NCI-H82 (cell line): Measurements from ENCODE around the gene NAT10.
"Not testable (repeated sequence)": the region's sequence is repeated elsewhere in the genome, so short reads cannot be mapped to it uniquely, and the experiment has no call there.

Experiments used
- DNase-seq: peaks from one replicate; lab custom pipeline; 2025; lab: John Stamatoyannopoulos, UW

Gene NAT10

DNA sequence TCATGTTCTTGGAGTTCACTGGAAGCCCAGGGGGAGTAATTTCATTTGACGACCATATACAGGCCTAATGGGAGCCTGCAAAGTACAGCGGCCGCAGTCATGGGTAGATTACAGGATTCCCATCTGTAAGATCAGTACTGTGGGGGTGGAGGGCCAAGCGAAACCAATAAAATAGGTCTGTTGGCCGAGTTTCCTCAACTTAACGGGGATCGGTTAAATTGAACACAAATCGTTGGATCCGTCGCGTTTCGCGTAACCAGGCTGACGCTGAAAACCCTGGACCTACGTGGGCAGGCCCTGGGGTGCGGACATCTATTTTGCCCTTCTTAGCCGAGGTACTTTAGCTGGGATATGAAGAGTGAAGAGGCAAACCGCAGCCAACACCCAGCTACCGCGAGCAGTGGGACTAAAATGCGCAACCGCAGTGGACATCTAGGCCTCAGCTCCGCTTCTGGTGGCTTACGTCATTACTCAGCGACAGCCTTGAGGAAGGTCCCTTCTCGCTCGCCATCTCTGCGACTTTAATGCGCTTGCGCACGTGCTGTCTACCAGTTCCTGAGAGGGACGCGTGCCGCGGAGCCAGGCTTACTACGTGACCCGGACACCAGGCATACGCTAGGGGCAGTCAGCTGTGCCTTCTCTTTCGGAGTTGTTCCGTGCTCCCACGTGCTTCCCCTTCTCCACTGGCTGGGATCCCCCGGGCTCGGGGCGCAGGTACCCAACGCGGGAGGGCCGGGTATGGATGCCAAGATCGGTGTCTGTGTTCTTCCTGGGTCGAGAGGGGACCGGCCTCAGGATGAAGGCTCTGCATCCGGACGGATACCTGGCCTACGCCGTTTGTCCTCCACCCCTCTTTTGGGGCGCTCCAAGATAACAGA lies at the start of gene NAT10:
NAT10 (plus strand) TSS at position 551 of the 878 bp plus-strand sequence. CDS start 2,597 bp downstream, outside the sequence.
- peak; percentile 99 for DNase-seq

GRCh38 chr11:34056672-34057071 lies 48.8 kb upstream of the NAT10 start:
- DNase-seq, result no peak

DNA sequence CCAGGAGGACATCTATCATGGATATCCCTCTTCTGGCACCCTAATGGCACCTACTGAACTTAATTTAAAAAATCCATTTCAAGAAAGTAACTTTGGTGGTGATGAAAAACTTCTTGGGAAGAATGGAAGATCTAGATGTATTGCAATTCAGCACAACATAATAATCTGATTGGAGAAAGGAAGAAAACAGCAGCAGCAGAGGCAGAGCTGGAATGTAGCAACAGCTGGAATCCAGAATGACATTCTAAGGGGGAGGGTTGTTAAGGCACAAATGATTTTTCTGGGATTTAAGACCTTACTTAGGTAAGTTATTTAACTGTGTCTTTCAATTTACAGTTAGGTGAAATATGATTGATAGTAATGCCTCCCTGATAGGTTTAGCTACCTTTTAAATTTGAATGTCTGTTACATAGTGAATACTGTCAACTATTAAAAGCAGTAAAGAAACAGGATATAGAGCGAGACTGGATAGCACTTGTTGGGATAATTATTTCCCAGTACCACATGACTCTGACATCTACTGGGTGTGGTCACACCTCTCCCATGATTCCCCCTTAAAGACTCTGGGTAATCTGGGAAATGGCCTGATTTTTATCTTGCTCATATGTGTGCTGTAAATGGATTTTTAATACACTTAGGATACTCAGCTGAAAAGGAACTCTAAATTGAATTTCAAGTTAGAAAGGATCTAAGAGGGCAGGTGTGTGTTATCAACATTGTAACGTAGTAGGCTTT lies 42.2 kb upstream of the NAT10 start:
- no peak for DNase-seq

DNA sequence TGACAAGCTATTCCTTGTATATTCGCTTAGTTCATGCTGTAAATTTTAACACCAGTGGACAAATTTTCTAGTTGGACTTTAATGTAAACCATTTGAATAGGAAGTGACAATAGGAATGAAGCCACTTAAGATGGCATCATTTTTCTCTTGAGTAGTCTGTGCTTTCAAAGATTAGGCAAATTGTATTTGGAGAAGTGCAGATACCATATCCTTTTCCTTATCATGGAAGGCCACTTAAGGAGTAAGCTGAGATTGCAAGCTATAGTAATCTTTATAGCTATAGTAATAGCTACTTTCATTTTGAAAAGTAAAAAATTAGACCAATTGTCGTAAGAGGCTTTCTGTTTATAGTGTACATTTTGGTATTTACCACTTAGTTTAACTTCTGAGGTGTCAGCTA lies 41.1 kb upstream of the NAT10 start:
- DNase-seq, result no peak

DNA sequence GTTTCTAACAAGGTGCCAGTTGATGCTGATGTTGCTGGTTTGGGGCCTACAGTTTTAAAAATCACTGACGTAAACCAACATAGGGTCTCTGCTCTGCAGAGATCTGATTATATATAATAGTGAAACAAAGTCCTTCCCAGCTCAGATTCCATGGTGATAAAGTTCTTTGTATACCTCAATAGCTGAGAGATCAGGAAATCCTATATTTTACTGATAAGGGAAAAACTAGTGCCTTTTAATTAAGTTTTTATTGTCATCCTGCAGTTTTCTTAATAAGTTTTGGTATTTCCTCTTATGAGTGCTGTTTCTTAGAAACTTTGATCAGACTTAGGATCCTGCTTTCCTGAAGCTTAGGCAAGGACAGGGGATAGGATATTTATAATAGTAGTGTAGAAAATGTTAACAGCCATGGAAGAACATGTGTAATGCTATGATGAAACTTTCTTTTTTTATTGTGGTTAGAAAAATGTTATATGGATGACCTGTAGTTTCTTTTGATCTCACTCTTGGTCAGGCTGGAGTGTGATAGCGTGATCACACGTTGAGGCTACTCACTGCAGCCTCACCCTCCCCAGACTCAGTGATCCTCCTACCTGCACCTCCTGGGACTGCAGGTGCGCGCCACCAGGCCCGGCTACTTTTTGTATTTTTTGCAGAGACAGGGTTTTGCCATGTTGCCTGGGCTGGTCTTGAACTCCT lies 39.8 kb upstream of the NAT10 start:
- no peak for DNase-seq

DNA sequence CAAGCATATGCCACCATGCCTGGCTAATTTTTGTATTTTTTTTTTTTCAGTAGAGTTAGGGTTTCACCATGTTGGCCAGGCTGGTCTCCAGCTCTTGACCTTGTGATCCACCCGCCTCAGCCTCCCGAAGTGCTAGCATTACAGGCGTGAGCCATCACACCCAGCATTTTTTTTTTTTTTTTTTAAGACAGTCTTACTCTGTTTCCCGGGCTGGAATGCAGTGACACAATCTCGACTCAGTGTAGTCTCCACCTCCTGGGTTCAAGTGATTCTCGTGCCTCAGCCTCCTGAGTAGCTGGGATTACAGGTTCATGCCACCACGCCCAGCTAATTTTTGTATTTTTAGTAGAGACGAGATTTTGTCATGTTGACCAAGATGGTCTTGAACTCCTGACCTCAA lies 38.7 kb upstream of the NAT10 start:
- DNase-seq, result not testable (repeated sequence)

DNA sequence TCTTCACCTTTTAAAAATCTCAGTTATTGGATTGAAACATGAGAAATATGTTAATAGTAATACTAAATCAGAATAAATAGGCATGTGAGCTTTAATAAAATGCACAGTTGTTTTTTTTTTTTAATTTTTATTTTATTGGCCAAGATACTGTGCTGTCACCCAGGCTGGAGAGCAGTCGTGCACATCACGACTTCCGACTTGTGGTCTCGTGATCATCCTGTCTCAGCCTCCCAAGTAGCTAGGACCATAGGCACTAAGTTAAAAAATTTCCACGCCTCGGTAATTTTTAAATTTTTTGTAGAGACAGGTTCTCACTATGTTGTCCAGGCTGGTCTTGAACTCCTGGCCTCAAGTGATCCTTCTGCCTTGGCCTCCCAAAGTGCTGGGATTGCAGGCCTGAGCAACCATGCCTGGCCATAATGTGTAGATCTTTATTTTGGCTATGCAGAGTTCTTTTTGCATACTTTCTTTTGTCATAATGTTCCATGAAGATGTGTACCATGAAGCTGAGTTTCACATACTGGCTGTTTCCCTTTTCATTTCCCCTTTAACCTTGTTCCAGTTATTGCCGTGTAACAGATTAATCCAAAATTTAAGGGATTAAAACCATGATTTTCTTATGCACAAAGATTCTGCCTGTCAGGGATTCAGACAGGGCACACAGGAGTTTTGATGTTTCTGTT lies 37.9 kb upstream of the NAT10 start:
- DNase-seq, result no peak

- no peak for DNase-seq
Measured at GRCh38 chr11:34068111-34068510, 37.3 kb upstream of the NAT10 start.

- DNase-seq, result not testable (repeated sequence)
Measured at GRCh38 chr11:34071306-34071705, 34.1 kb upstream of the NAT10 start.

DNA sequence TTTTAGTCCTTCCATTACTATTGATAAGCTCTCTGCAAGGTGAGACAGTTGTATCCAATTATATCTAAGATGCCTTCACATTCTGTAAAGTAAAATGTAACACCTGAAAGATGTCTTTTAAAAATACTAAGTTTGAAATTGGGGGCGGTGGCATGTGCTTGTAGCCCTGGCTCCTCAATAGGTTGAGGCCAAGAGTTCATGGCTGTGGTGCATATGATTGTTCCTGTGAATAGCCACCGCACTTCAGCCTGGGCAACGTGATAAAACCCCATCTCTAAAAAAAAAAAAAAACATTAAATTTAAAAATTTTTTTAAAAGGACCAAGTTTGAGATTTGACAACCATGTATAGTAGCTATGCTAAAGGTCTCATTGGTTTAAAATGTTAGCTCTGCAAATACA lies 33.4 kb upstream of the NAT10 start:
- DNase-seq, result no peak

DNA sequence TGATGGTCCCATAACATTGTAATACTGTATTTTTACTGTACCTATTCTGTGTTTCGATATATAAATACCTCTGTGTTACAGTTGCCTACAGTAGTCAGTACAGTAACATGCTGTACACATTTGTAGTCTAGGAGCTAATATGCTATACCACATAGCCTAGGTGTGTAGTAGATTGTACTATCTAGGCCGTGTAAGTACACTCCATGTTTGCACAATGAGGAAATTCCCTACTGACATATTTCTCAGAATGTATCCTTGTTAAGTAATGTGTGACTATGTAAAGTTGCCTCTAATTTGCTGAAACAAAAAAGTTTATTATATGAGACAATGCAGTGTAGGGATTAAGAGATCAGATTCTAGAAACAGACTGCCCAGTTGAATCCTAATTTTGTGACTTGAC lies 32.6 kb upstream of the NAT10 start:
- no peak for DNase-seq

DNA sequence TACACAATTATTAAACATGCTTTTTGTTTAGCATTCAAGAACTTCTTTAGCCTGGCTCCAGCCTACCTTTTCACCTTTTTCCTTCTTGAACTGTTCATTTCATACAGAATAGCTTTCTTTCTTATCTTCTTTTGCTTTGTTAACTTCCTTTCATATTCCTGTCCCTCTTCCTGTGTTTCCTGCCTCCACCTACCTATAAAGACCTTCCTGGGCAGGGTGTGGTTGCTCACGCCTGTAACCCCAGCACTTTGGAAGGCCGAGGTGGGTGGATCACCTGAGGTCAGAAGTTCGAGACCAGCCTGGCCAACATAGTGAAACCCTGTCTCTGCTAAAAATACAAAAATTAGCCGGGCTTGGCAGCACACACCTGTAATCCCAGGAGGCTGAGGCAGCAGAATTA lies 31.0 kb upstream of the NAT10 start:
- no peak for DNase-seq

DNA sequence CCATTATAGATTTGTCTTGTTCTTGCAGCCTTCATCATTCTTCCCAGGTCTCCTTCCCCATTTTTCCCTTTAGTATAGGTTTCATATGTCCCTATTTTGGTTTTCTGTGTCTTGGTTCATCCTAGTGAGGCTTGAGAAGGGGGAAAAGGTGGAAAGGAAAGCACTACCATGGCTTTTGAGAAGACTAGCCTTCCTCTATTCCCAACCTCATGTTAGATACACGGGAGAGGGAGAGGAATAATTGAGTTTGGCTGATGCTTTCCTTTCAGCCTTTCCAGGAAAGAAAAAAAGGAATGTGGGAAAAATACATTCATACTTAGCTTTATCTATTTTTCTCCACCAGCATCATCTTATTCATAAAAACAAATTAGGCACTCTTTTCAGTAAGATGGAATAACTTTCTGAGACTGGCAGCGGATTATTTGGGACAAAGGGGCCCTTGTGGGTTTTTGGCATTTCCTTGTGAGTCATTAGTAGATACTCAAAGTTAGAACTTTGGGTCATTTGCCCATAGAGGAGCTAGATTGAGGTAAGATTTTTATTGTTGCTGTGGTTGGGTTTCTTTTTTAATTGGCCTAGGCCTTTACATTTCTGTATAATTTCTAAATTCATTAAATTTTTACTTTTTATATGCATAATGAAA lies 30.1 kb upstream of the NAT10 start:
- no peak for DNase-seq

GRCh38 chr11:34080609-34081008 lies 24.8 kb upstream of the NAT10 start:
- no peak for DNase-seq

GRCh38 chr11:34084637-34085036 lies 20.8 kb upstream of the NAT10 start:
- DNase-seq, result no peak

DNA sequence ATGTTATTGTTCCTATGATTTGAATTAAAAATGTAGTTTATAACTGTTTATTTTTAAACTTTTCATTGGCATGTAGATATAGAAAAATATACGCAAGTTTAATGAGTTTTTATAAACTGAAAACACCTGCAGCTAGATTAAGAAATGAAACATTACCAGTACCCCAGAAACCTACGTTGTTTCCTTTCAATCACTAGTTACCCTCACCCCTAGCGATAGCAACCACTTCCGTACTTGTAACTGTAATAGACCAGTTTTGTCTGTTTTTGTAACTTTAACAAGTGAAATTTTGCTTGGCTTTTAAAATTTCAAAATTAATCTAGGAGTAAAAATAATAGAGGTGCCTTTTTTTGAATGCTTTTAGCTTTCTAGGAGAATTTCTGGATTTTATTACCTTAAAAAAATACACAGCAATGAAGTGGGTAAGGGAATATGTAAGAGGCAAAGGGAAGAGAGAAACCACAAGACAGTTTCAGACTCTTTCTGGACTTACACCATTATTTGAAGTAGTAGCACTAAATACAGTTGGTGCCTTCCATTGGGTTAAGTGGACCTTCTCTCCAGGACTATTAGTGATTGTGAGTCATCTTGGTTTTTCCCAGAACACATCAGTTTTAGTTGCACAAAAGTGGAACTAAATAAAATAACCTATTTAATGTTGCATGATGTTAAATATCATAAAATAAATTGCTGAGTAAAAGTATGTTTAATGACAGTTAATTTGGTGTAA lies 18.7 kb upstream of the NAT10 start:
- no peak for DNase-seq

DNA sequence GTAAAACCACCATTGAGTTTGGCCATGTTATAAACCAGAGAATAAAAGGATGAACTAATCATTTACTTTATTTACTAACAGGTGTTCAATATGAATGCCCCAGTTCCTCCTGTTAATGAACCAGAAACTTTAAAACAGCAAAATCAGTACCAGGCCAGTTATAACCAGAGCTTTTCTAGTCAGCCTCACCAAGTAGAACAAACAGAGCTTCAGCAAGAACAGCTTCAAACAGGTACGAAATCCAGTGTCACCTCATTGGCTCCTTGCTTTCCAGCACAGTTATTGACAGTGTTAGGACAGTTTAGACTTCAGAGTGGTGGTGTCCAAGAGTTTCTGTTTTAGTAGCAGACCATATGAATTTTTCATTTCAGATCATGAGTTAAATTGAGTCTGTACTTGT lies 13.6 kb upstream of the NAT10 start:
- no peak for DNase-seq

DNA sequence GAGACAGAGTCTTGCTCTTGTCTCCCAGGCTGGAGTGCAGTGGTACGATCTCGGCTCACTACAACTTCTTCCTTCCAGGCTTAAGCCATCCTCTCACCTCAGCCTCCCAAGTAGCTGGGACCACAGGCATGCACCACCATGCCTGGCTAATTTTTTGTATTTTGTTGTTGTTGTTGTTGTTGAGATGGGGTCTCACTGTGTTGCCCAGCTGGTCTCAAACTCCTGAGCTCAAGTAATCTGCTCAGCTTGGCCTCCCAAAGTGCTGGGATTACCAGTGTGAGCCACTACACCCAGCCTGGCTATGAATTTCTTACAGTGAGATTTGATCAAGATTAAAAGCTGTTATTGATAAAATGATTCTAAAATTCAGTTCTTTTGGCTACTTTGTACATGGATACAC lies 10.5 kb upstream of the NAT10 start:
- DNase-seq, result not testable (repeated sequence)

DNA sequence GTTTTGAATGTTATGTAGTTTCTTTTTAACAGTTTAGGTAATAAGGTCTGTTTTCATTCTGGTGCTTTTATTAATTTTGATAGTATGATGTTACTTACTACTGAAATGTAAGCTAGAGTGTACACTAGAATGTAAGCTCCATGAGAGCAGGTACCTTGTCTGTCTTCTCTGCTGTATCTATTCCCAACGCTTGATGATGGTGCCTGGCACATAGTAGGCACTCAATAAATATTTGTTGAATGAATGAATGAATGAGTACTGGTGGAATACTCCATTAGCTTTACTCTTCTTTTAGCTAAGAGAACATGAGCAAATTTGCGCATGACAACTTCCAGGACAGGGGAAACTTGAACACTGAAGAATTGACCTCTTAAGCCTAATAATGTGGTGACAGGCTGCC lies 6.6 kb upstream of the NAT10 start:
- DNase-seq, result no peak

DNA sequence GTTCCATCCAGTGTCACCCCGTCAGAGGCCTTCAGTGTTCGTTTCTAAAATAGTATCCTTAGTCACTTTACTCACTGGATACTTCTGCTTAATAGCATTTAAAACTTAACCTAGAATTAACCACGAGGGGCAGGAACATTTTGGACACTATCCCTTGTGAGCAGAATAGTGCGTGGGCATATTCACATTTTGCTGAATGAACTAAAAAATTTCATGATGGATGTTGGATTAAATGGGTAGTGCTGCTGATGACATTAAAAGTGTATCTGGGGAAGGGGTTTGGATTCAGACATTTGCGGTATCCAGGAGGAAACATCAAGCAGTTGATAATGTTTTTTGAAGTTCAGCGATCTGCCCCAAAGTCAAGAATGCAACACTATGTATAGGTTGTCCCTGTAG lies 750 bp upstream of the NAT10 start:
- no peak for DNase-seq

GRCh38 chr11:34105957-34106504 lies 602 bp downstream of the NAT10 start:
- DNase-seq, result peak; percentile 65
